M059J (cell line): ENCODE data around the gene SLC9A3. TPM values are rescaled to one million over a fixed set of nuclear protein-coding genes. Genes with fewer than 3 reads are reported as not detected.
"Not testable (repeated sequence)": the region's sequence is repeated elsewhere in the genome, so short reads cannot be mapped to it uniquely, and the experiment has no call there.

ENCODE experiments used
- DNase-seq: peaks from one replicate; pipeline ENCODE4 v3.0.0-alpha.2; 2012; ENCODE audit warnings: low read depth
- total RNA-seq: library from RNA; depleted of rRNA; stranded (reverse); fragments of >200 nt; shearing (Covaris generic); gene quantifications from 2 replicates; pipeline ENCODE4 v1.2.3, GENCODE V29; 2014

The SLC9A3 gene
- total RNA-seq, 1 experiment from 2014 or later, result 3.0 TPM

- not testable (repeated sequence) for DNase-seq
Measured at GRCh38 chr5:507986-508575, 16.2 kb downstream of the SLC9A3 start.

GRCh38 chr5:505951-506525 is 18.2 kb downstream of the SLC9A3 start:
- no peak for DNase-seq

GRCh38 chr5:504326-505154 is 19.7 kb downstream of the SLC9A3 start:
- no peak for DNase-seq

- DNase-seq, result no peak
Measured at GRCh38 chr5:502325-503079, 21.7 kb downstream of the SLC9A3 start.

- no peak for DNase-seq
Measured at GRCh38 chr5:501831-502184, 22.4 kb downstream of the SLC9A3 start.

- no peak for DNase-seq
Measured at GRCh38 chr5:501105-501830, 23.0 kb downstream of the SLC9A3 start.

GRCh38 chr5:500491-500890 is 23.8 kb downstream of the SLC9A3 start:
- no peak for DNase-seq

GRCh38 chr5:499233-500209 is 24.7 kb downstream of the SLC9A3 start:
- no peak for DNase-seq

- DNase-seq, result no peak
Measured at GRCh38 chr5:497871-498509, 26.3 kb downstream of the SLC9A3 start.

GRCh38 chr5:497090-497700 is 27.1 kb downstream of the SLC9A3 start:
- DNase-seq, result no peak

GRCh38 chr5:496028-496427 is 28.2 kb downstream of the SLC9A3 start:
- DNase-seq, result no peak

- DNase-seq, result no peak
Measured at GRCh38 chr5:494667-495255, 29.5 kb downstream of the SLC9A3 start.

- DNase-seq, result no peak
Measured at GRCh38 chr5:493758-494157, 30.5 kb downstream of the SLC9A3 start.

GRCh38 chr5:493119-493701 is 31.0 kb downstream of the SLC9A3 start:
- no peak for DNase-seq

- DNase-seq, result no peak
Measured at GRCh38 chr5:492314-492893, 31.8 kb downstream of the SLC9A3 start.

GRCh38 chr5:491856-492155 is 32.4 kb downstream of the SLC9A3 start:
- no peak for DNase-seq

GRCh38 chr5:491119-491855 is 33.0 kb downstream of the SLC9A3 start:
- no peak for DNase-seq
